ENCODE data around the gene CP.

DNA sequence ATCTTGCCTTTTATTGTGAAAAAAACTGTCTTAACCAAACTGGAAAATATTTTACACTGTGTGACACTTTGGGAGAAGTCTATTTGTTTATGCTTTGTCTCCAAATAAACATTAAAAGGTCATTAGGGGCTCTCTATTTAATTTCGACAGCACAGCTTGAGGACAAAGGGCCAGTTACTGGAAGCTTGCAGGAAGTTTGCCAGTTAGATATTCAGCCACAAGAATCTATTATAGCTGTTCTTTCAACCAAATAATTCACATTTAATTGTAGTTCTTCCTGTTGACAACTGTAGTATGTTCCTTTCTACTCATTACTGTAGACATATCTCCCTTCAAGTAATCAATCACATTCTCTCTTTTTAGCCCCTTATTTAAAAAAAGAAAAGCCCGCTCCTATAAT is 6.1 kb downstream of the CP start:
- TF ChIP-seq MIER3 (CRISPR knock-in tag; IDR thresholded peaks at IDR 0.05; ENCODE audit: borderline replicate concordance) (no peak), ATF7-NPFF (CRISPR knock-in tag; IDR thresholded peaks at IDR 0.05; ENCODE audit: low read depth) (no peak), SUZ12 (IDR thresholded peaks at IDR 0.05; ENCODE audit: low read depth, low read length) (no peak), IRF2 (CRISPR knock-in tag; IDR thresholded peaks at IDR 0.05) (no peak; the same call in 1 of the 2 replicates), ZNF747 (CRISPR knock-in tag; IDR thresholded peaks at IDR 0.05; ENCODE audit: borderline replicate concordance) (no peak), CHD4 (IDR thresholded peaks at IDR 0.05; ENCODE audit: borderline replicate concordance, low read length) (no peak), MAZ (IDR thresholded peaks at IDR 0.05; ENCODE audit: borderline replicate concordance, low read depth, low read length) (no peak), MAZ (CRISPR knock-in tag; IDR thresholded peaks at IDR 0.05; ENCODE audit: low read depth) (no peak), RAD51 (IDR thresholded peaks at IDR 0.05; ENCODE audit: borderline replicate concordance) (no peak), ZBTB20 (CRISPR knock-in tag; IDR thresholded peaks at IDR 0.05; ENCODE audit: borderline replicate concordance, low read depth) (no peak), ATF1 (CRISPR knock-in tag; IDR thresholded peaks at IDR 0.05) (0 out of 2 replicates have a peak, but pooled peaks have one; percentile 27)
- TF ChIP-seq, protein P1, sequence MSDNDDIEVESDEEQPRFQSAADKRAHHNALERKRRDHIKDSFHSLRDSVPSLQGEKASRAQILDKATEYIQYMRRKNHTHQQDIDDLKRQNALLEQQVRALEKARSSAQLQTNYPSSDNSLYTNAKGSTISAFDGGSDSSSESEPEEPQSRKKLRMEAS (IDR thresholded peaks at IDR 0.05), result no peak

Data from HepG2 (cell line).